H9 (cell line): ENCODE data around the gene C10orf143. TPM values are rescaled to one million over a fixed set of nuclear protein-coding genes. Genes with fewer than 3 reads are reported as not detected.

ENCODE experiments used
- DNase-seq: peaks from one replicate; pipeline ENCODE4 v3.0.0-alpha.2; 2017
- H2AFZ ChIP-seq: one replicate; pipeline ENCODE4 v1.6.1; 2013; ENCODE audit warnings: mild to moderate bottlenecking, low read length, control low read depth, moderate library complexity
- H2AK5ac ChIP-seq: 2 replicates; pipeline ENCODE4 v1.6.1; 2013; ENCODE audit warnings: low read length, control low read depth, mixed read lengths; ENCODE audit not compliant: insufficient read length
- H2BK120ac ChIP-seq: one replicate; pipeline ENCODE4 v1.6.1; 2013; ENCODE audit warnings: low read depth, mild to moderate bottlenecking, low read length, control low read depth, inconsistent platforms; ENCODE audit not compliant: poor library complexity, severe bottlenecking
- H2BK12ac ChIP-seq: 2 replicates; pipeline ENCODE4 v1.6.1; 2013; ENCODE audit warnings: low read length, control low read depth, mixed read lengths, low read depth; ENCODE audit not compliant: insufficient read length
- H2BK15ac ChIP-seq: 2 replicates; pipeline ENCODE4 v1.6.1; 2013; ENCODE audit warnings: low read depth, low read length, control low read depth
- H2BK20ac ChIP-seq: one replicate; pipeline ENCODE4 v1.6.1; 2013; ENCODE audit warnings: low read depth, mild to moderate bottlenecking, low read length, control low read depth, inconsistent platforms; ENCODE audit not compliant: poor library complexity, severe bottlenecking
- H2BK5ac ChIP-seq: 2 replicates; pipeline ENCODE4 v1.6.1; 2013; ENCODE audit warnings: low read length, control low read depth, mixed read lengths; ENCODE audit not compliant: insufficient read length
- H3K14ac ChIP-seq: 2 replicates; pipeline ENCODE4 v1.6.1; 2013; ENCODE audit warnings: low read length, control low read depth; ENCODE audit not compliant: insufficient read depth
- H3K18ac ChIP-seq: 2 replicates; pipeline ENCODE4 v1.6.1; 2013; ENCODE audit warnings: low read depth, mild to moderate bottlenecking, mixed read lengths, low read length, control low read depth; ENCODE audit not compliant: insufficient read length
- H3K23ac ChIP-seq: 2 replicates; pipeline ENCODE4 v1.6.1; 2013; ENCODE audit warnings: low read length, control low read depth, mixed read lengths, low read depth; ENCODE audit not compliant: insufficient read length
- H3K23me2 ChIP-seq: 2 replicates; pipeline ENCODE4 v1.6.1; 2013; ENCODE audit warnings: low read depth, mild to moderate bottlenecking, mixed read lengths, low read length, control low read depth; ENCODE audit not compliant: insufficient read length, poor library complexity, severe bottlenecking
- H3K27ac ChIP-seq: 2 replicates; pipeline ENCODE4 v1.5.1; 2013; ENCODE audit warnings: low read length, control low read depth, mixed read lengths, low read depth; ENCODE audit not compliant: insufficient read length
- H3K27me3 ChIP-seq: 2 replicates; pipeline ENCODE4 v1.6.1; 2013; ENCODE audit warnings: low read length, control low read depth, inconsistent platforms; ENCODE audit not compliant: insufficient read depth
- H3K4ac ChIP-seq: 2 replicates; pipeline ENCODE4 v1.6.1; 2013; ENCODE audit warnings: low read depth, mild to moderate bottlenecking, control low read depth, inconsistent platforms, low read length, moderate library complexity
- H3K4me1 ChIP-seq: 2 replicates; pipeline ENCODE4 v1.6.1; 2013; ENCODE audit warnings: low read length, control low read depth, inconsistent platforms; ENCODE audit not compliant: insufficient read depth
- H3K4me2 ChIP-seq: 2 replicates; pipeline ENCODE4 v1.6.1; 2013; ENCODE audit warnings: low read length, control low read depth, mixed read lengths; ENCODE audit not compliant: insufficient read length, insufficient read depth
- H3K56ac ChIP-seq: 2 replicates; pipeline ENCODE4 v1.6.1; 2013; ENCODE audit warnings: low read depth, mild to moderate bottlenecking, mixed read lengths, low read length, control low read depth; ENCODE audit not compliant: insufficient read length
- H3K79me1 ChIP-seq: 2 replicates; pipeline ENCODE4 v1.6.1; 2013; ENCODE audit warnings: low read depth, mild to moderate bottlenecking, moderate library complexity, low read length, control low read depth, inconsistent platforms; ENCODE audit not compliant: insufficient read depth, poor library complexity, severe bottlenecking
- H3K79me2 ChIP-seq: 2 replicates; pipeline ENCODE4 v1.6.1; 2013; ENCODE audit warnings: low read length, control low read depth, inconsistent platforms; ENCODE audit not compliant: insufficient read depth
- H3K9ac ChIP-seq: 2 replicates; pipeline ENCODE4 v1.6.1; 2013; ENCODE audit warnings: low read length, control low read depth, mixed read lengths; ENCODE audit not compliant: insufficient read length; ENCODE audit errors: extremely low read depth
- H3K9me3 ChIP-seq: one replicate; pipeline ENCODE4 v1.6.1; 2013; ENCODE audit warnings: low read depth, low read length, inconsistent platforms; ENCODE audit not compliant: control insufficient read depth
- H3T11ph ChIP-seq: one replicate; pipeline ENCODE4 v1.6.1; 2013; ENCODE audit warnings: mild to moderate bottlenecking, low read length, control low read depth, inconsistent platforms
- H4K20me1 ChIP-seq: one replicate; pipeline ENCODE4 v1.6.1; 2013; ENCODE audit not compliant: control insufficient read depth, insufficient read length, insufficient read depth
- H4K5ac ChIP-seq: 2 replicates; pipeline ENCODE4 v1.6.1; 2013; ENCODE audit warnings: low read depth, mild to moderate bottlenecking, mixed read lengths, low read length, control low read depth; ENCODE audit not compliant: insufficient read length
- H4K8ac ChIP-seq: replicated peaks from 2 replicates; pipeline ENCODE4 v1.6.1; 2013; ENCODE audit warnings: low read length, control low read depth, mixed read lengths, low read depth; ENCODE audit not compliant: insufficient read length
- H4K91ac ChIP-seq: 2 replicates; pipeline ENCODE4 v1.6.1; 2013; ENCODE audit warnings: low read depth, mild to moderate bottlenecking, moderate library complexity, mixed read lengths, low read length, control low read depth; ENCODE audit not compliant: insufficient read length
- H3K27ac Mint-ChIP-seq, 3 experiments: 2 replicates in 2 of 3; 3 replicates in 1 of 3; pipeline ENCODE4 v1.8.0; 2020 to 2021; ENCODE audit warnings: mixed read lengths in 3 of 3, mild to moderate bottlenecking in 1 of 3, moderate library complexity in 1 of 3
- H3K27me3 Mint-ChIP-seq: 2 replicates; pipeline ENCODE4 v1.8.0; 2021; ENCODE audit warnings: low read depth, mild to moderate bottlenecking, moderate library complexity, mixed read lengths
- H3K36me3 Mint-ChIP-seq, 3 experiments: 2 replicates in 2 of 3; 3 replicates in 1 of 3; pipeline ENCODE4 v1.8.0; 2020 to 2021; ENCODE audit warnings: low read depth in 3 of 3, mixed read lengths in 3 of 3; ENCODE audit not compliant: insufficient read depth in 1 of 3
- H3K4me1 Mint-ChIP-seq, 2 experiments: 2 replicates each; pipeline ENCODE4 v1.8.0; 2020; ENCODE audit warnings: mixed read lengths in 2 of 2
- H3K4me3 Mint-ChIP-seq, 2 experiments: 2 replicates in 1 of 2; 3 replicates in 1 of 2; pipeline ENCODE4 v1.8.0; 2020 to 2021; ENCODE audit warnings: mild to moderate bottlenecking in 2 of 2, mixed read lengths in 2 of 2, moderate library complexity in 1 of 2
- H3K9me3 Mint-ChIP-seq, 2 experiments: 2 replicates in 1 of 2; 3 replicates in 1 of 2; pipeline ENCODE4 v1.8.0; 2020; ENCODE audit warnings: mild to moderate bottlenecking in 2 of 2, mixed read lengths in 2 of 2, moderate library complexity in 1 of 2
- CTCF ChIP-seq: fragments of 200-600 bp; sonication (generic); conservative IDR thresholded peaks from 3 replicates; pipeline ENCODE4 v1.8.0; 2021; ENCODE audit warnings: antibody characterized with exemption, mild to moderate bottlenecking
- WGBS: extraction: QIAGEN DNeasy Blood & Tissue Kit; methylation state at CpG from one replicate; pipeline ENCODE4 v1.1.7; 2013; ENCODE audit warnings: missing lambda C conversion rate, low lambda C conversion rate, mixed read lengths; ENCODE audit not compliant: insufficient read length; ENCODE audit errors: extremely low coverage; 5-methylcytosine and 5-hydroxymethylcytosine counted together
- total RNA-seq: library from RNA; stranded (reverse); gene quantifications from 2 replicates; pipeline ENCODE4 v1.2.1, GENCODE V29; 2021

Gene C10orf143
- total RNA-seq, 1 experiment from 2014 or later = 0.94 TPM

- Histone ChIP-seq H3K9me3 (no peaks in the 10 kb centered on the region), H3K23ac (no peak overlapping the region), H3K27me3 (no peaks in the 10 kb centered on the region; the same call in 1 of the 2 replicates), H3K4ac (no peak overlapping the region), H2AK5ac (no peak overlapping the region), H4K5ac (no peak overlapping the region), H3K18ac (no peak overlapping the region), H2BK120ac (no peak overlapping the region), H3K14ac (no peak overlapping the region), H3K9ac (no peak overlapping the region), H3K4me1 (no peaks in the 10 kb centered on the region), H2BK15ac (no peak overlapping the region), H4K8ac (no peak overlapping the region), H3K79me1 (no peaks in the 10 kb centered on the region), H3K23me2 (no peaks in the 10 kb centered on the region), H2AFZ (no peak overlapping the region), H2BK5ac (no peak overlapping the region), H3K4me2 (no peak overlapping the region), H3K79me2 (no peaks in the 10 kb centered on the region), H3T11ph (no peak overlapping the region), H4K20me1 (no peaks in the 10 kb centered on the region), H3K56ac (no peak overlapping the region), H4K91ac (no peak overlapping the region), H2BK12ac (no peak overlapping the region), H2BK20ac (no peak overlapping the region), H3K27ac (no peak overlapping the region)
- H3K27me3 Mint-ChIP-seq = no peaks in the 10 kb centered on the region; the same call in 1 of the 2 replicates
- no peak for DNase-seq
- WGBS = no CpG with 5 or more reads among the region's 6 CpGs
- no peaks in the 10 kb centered on the region for H3K4me1 Mint-ChIP-seq
- no peak overlapping the region for H3K4me3 Mint-ChIP-seq
- no peaks in the 10 kb centered on the region; a peak in 1 of 7 replicates for H3K36me3 Mint-ChIP-seq
- no peak for TF ChIP-seq CTCF
- H3K9me3 Mint-ChIP-seq = peaks cover 0 to 2% of the 10 kb centered on the region in 2 experiments; a peak in 1 of 5 replicates
- H3K27ac Mint-ChIP-seq = no peak overlapping the region
Observed at GRCh38 chr10:130061760-130062159, 48.9 kb downstream of the C10orf143 start.
